Measurements from ENCODE around the gene IKZF3.

IKZF3 gene

DNA sequence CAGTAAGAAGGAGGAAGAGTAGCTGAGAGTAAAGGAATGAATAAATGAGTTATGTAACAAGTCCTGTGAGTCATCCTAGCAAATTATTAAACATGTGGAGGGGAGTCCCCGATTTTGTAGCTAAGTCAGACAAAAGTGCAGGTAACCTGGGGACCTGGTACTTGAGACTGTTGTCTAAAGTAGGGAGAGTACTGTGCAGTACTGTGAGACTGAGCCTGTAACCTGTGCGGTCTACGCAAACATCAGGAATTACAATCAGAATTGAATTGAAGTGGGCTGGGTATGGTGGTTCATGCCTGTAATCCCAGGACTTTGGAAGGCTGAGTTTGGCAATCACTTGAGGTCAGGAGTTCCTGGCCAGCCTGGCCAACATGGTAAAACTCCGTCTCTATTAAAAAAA, 35.7 kb downstream of the IKZF3 start:
- Histone ChIP-seq H3K9ac (ENCODE audit: low read depth, low read length, poor library complexity, severe bottlenecking) (no peak overlapping the region), H3K27me3 (ENCODE audit: insufficient read depth, low read length, poor library complexity, severe bottlenecking) (no peaks in the 10 kb centered on the region), H3K4me3 (ENCODE audit: low read length, poor library complexity, severe bottlenecking) (no peak overlapping the region), H4K20me1 (ENCODE audit: insufficient read depth, low read length, poor library complexity, severe bottlenecking) (no peaks in the 10 kb centered on the region), H3K9me2 (replicated peaks; ENCODE audit: low read depth, low read length) (no peaks in the 10 kb centered on the region), H2AFZ (ENCODE audit: low read length) (no peak overlapping the region), H3K79me2 (ENCODE audit: insufficient read depth, low read length) (no peaks in the 10 kb centered on the region), H3K4me2 (ENCODE audit: low read depth, low read length, poor library complexity, severe bottlenecking) (no peak overlapping the region), H3K9me3 (ENCODE audit: insufficient read depth, low read depth, low read length) (peaks cover 4% of the 10 kb centered on the region; the same call in 1 of the 2 replicates), H3K36me3 (ENCODE audit: insufficient read depth, low read length) (no peaks in the 10 kb centered on the region), H3K4me1 (ENCODE audit: insufficient read depth, low read length, poor library complexity, severe bottlenecking) (no peaks in the 10 kb centered on the region), H3F3A (ENCODE audit: low read depth) (no peaks in the 10 kb centered on the region)
- TF ChIP-seq, protein P1, sequence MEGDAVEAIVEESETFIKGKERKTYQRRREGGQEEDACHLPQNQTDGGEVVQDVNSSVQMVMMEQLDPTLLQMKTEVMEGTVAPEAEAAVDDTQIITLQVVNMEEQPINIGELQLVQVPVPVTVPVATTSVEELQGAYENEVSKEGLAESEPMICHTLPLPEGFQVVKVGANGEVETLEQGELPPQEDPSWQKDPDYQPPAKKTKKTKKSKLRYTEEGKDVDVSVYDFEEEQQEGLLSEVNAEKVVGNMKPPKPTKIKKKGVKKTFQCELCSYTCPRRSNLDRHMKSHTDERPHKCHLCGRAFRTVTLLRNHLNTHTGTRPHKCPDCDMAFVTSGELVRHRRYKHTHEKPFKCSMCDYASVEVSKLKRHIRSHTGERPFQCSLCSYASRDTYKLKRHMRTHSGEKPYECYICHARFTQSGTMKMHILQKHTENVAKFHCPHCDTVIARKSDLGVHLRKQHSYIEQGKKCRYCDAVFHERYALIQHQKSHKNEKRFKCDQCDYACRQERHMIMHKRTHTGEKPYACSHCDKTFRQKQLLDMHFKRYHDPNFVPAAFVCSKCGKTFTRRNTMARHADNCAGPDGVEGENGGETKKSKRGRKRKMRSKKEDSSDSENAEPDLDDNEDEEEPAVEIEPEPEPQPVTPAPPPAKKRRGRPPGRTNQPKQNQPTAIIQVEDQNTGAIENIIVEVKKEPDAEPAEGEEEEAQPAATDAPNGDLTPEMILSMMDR (conservative IDR thresholded peaks at IDR 0.05; ENCODE audit: low read length), result no peak
- TF ChIP-seq EZH2phosphoT487 (IDR thresholded peaks at IDR 0.05; ENCODE audit: borderline replicate concordance), result no peak

DNA sequence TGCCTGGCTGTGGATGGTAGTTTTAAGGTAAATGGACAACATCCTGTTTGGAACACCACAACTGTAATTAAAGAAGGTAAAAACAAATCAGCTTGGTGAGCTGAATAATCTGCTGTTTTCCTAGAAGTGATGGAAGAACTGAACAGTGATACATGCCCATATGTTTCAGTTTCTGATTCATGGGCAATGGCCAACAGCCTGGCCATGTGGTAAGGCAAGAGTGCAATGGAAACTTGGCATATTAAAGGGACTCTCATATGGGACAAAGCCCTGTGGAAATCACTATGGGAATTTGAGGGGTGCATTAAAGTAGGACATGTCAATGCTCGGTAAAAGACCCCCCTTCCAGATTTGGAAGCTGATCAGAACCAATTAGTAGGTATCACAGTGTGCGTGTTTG, 37.8 kb downstream of the IKZF3 start:
- H3K36me3 ChIP-seq (ENCODE audit: insufficient read depth, low read length), result no peaks in the 10 kb centered on the region
- H2AFZ ChIP-seq (ENCODE audit: low read length), result no peak overlapping the region
- no peaks in the 10 kb centered on the region for H3K79me2 ChIP-seq (ENCODE audit: insufficient read depth, low read length)
- H3K4me3 ChIP-seq (ENCODE audit: low read length, poor library complexity, severe bottlenecking), result no peak overlapping the region
- peaks cover 3% of the 10 kb centered on the region for H3K27me3 ChIP-seq (ENCODE audit: insufficient read depth, low read length, poor library complexity, severe bottlenecking)
- no peak overlapping the region for H3K9ac ChIP-seq (ENCODE audit: low read depth, low read length, poor library complexity, severe bottlenecking)
- peaks cover 7% of the 10 kb centered on the region; the same call in 1 of the 2 replicates for H3K9me3 ChIP-seq (ENCODE audit: insufficient read depth, low read depth, low read length)
- H3F3A ChIP-seq (ENCODE audit: low read depth), result no peaks in the 10 kb centered on the region
- H3K9me2 ChIP-seq (replicated peaks; ENCODE audit: low read depth, low read length), result no peaks in the 10 kb centered on the region
- no peak overlapping the region for H3K4me2 ChIP-seq (ENCODE audit: low read depth, low read length, poor library complexity, severe bottlenecking)
- no peaks in the 10 kb centered on the region for H3K4me1 ChIP-seq (ENCODE audit: insufficient read depth, low read length, poor library complexity, severe bottlenecking)
- H4K20me1 ChIP-seq (ENCODE audit: insufficient read depth, low read length, poor library complexity, severe bottlenecking), result no peaks in the 10 kb centered on the region
- TF ChIP-seq EZH2phosphoT487 (IDR thresholded peaks at IDR 0.05; ENCODE audit: borderline replicate concordance), result no peak
- TF ChIP-seq, protein P1 (conservative IDR thresholded peaks at IDR 0.05; ENCODE audit: low read length), result no peak

DNA sequence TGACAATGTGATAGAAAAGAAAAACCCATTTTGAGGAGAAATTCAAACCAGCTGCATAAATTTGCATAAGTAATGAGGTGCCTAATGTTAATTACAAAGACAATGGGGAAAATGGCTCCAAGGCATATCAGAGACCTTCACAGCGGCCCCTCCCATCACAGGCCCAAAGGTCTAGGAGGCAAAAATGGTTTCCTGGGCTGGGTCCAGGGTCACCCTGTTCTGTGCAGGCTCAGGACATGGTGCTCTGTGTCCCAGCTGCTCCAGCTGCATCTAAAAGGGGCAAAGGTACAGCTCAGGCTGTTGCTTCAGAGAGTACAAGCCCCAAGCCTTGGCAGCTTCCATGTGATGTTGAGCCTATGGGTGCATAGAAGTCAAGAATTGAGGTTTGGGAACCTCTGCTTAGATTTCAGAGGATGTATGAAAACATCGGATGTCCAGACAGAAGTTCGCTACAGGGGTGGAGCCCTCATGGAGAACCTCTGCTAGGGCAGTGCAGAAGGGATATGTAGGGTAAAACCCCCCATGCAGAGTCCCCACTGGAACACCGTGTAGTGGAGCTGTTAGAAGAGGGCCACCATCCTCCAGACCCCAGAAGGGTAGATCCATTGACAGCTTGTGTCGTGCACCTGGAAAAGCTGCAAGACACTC, 40.6 kb downstream of the IKZF3 start:
- Histone ChIP-seq H3K79me2 (ENCODE audit: insufficient read depth, low read length) (no peaks in the 10 kb centered on the region), H4K20me1 (ENCODE audit: insufficient read depth, low read length, poor library complexity, severe bottlenecking) (no peaks in the 10 kb centered on the region), H3K9me2 (replicated peaks; ENCODE audit: low read depth, low read length) (no peaks in the 10 kb centered on the region), H3K9me3 (ENCODE audit: insufficient read depth, low read depth, low read length) (peaks cover 7% of the 10 kb centered on the region; the same call in 1 of the 2 replicates), H3K9ac (ENCODE audit: low read depth, low read length, poor library complexity, severe bottlenecking) (no peak overlapping the region), H3K36me3 (ENCODE audit: insufficient read depth, low read length) (no peaks in the 10 kb centered on the region), H3K27me3 (ENCODE audit: insufficient read depth, low read length, poor library complexity, severe bottlenecking) (peaks cover 9% of the 10 kb centered on the region), H3K4me1 (ENCODE audit: insufficient read depth, low read length, poor library complexity, severe bottlenecking) (peaks cover 5% of the 10 kb centered on the region), H3F3A (ENCODE audit: low read depth) (no peaks in the 10 kb centered on the region), H3K4me2 (ENCODE audit: low read depth, low read length, poor library complexity, severe bottlenecking) (no peak overlapping the region), H3K4me3 (ENCODE audit: low read length, poor library complexity, severe bottlenecking) (no peak overlapping the region), H2AFZ (ENCODE audit: low read length) (no peak overlapping the region)
- TF ChIP-seq EZH2phosphoT487 (IDR thresholded peaks at IDR 0.05; ENCODE audit: borderline replicate concordance), result no peak
- TF ChIP-seq, protein P1 (conservative IDR thresholded peaks at IDR 0.05; ENCODE audit: low read length), result no peak

Data from Loucy (cell line).